ENCODE data around the gene PGPEP1.
"Not testable (repeated sequence)": the region's sequence is repeated elsewhere in the genome, so short reads cannot be mapped to it uniquely, and the experiment has no call there.

Gene PGPEP1

GRCh38 chr19:18366021-18366435, 25.6 kb downstream of the PGPEP1 start:
- no peak for DNase-seq

GRCh38 chr19:18368504-18369222, 28.3 kb downstream of the PGPEP1 start:
- no peak for DNase-seq

GRCh38 chr19:18373407-18373891, 33.1 kb downstream of the PGPEP1 start:
- DNase-seq: no peak

DNA sequence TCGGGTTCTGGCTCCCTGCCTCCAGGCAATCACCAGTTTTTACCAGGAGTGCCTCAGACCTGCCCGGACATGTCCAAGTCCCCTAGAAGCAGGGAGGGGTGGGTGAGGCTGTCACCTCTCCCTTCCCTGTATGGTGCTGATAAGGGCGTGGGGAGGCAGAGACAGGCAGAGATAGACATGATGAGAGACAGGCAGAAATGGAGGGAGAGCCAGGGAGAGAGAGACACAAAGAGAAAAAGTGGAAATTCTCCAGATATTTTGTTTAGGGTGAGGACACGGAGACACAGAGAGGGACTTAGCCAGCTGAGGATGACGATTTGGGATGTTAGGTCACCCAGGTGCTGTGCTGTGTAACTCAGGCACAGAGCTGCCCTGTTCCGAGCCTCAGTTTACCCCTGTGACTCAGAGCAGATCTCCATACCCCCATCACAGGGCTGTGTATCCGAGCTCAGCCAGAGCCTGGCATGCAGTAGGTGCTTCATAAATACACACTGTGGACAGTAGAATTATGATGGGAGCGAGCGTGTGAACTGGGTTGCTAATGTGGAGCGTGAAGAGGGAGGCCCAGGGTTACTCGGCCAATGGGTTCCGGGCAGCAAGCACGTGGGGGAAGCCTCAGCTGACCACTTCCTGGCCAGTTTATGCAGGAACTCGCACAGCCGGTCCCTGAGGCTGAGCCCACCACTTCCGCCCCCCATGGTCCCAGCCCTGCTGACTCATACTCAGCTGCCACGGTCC, 33.7 kb downstream of the PGPEP1 start:
- DNase-seq: no peak

- no peak for DNase-seq
These were observed 36.6 kb downstream of the PGPEP1 start for GRCh38 chr19:18377026-18377425.

- no peak for DNase-seq
These were observed 39.7 kb downstream of the PGPEP1 start for GRCh38 chr19:18379803-18380747.

- DNase-seq: no peak
These were observed 40.4 kb downstream of the PGPEP1 start for GRCh38 chr19:18380843-18381242.

GRCh38 chr19:18383622-18384021, 43.2 kb downstream of the PGPEP1 start:
- not testable (repeated sequence) for DNase-seq

GRCh38 chr19:18384775-18385174, 44.4 kb downstream of the PGPEP1 start:
- no peak for DNase-seq

DNA sequence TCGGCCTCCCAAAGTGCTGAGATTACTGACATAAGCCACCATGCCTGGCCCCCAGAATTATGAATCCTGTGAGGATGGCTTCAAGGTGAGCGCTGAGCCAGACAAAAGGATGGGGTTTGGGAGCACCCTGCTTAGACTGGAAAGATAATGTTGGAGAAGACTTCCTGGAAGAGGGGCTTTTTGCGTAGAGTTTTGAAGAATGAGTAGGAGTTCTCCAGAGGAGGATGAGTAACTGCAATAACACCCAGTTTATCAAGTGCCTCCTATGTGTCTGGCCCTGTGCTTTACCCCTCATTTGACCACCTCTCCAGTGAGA, 44.9 kb downstream of the PGPEP1 start:
- DNase-seq: no peak

DNA sequence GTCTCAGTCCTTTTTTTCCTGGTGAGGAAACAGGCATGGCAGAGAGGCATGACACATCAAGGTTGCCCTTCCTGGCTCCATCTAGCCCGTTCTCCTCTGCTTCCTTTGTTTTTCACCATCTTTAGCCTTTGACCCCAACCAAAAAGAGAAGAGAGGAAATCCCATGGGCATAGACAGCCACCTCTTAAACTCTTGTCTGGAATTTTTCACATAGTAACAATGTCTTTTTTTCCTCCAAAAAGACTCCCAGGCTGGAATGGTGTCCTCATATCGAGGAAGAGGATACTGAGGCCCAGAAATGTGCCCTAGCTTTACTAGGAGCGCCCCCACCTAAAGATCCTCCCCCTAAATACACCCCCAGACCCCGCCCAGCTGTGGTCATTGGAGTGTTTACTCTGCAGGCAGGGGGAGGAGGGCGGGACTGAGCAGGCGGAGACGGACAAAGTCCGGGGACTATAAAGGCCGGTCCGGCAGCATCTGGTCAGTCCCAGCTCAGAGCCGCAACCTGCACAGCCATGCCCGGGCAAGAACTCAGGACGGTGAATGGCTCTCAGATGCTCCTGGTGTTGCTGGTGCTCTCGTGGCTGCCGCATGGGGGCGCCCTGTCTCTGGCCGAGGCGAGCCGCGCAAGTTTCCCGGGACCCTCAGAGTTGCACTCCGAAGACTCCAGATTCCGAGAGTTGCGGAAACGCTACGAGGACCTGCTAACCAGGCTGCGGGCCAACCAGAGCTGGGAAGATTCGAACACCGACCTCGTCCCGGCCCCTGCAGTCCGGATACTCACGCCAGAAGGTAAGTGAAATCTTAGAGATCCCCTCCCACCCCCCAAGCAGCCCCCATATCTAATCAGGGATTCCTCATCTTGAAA, 45.5 kb downstream of the PGPEP1 start, which contains the start of gene GDF15:
GDF15 (plus strand) TSS at position 484 of the 868 bp plus-strand sequence; CDS start at position 516, 32 bp downstream.
- no peak for DNase-seq

DNA sequence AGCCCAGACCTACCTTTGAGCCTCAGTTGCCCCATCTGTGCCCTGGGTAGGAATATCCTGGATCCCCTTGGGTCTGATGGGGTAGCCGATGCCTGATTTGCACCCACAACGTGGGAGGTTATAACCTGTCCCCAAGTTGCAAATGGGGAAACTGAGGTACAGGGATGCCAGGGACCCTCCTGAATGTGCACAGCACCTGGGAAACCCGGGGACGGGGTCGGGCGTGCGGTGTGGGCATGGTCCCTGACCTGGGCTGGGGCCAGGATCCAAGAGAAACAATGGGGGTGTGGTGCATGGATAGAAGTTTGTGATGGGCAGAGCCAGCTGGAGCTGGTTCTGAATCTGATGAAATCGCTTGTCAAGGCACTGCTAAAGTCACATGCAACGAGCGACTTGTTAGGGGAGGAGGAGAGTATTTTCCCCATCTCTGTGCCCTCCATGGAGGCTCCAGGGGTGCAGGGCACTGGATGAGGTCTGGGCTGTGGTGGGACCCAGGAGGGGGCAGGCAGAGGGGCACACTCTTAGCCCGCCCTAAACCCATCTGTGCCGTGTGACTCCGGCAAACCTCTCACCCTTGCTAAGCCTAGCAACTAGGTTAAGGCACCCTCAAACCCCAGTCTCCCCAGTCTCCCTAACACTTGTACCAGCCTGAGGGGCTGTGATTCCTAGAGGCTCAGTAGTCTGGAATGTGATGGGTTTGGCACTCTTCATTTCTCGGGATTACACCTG, 46.3 kb downstream of the PGPEP1 start:
- DNase-seq: no peak

DNA sequence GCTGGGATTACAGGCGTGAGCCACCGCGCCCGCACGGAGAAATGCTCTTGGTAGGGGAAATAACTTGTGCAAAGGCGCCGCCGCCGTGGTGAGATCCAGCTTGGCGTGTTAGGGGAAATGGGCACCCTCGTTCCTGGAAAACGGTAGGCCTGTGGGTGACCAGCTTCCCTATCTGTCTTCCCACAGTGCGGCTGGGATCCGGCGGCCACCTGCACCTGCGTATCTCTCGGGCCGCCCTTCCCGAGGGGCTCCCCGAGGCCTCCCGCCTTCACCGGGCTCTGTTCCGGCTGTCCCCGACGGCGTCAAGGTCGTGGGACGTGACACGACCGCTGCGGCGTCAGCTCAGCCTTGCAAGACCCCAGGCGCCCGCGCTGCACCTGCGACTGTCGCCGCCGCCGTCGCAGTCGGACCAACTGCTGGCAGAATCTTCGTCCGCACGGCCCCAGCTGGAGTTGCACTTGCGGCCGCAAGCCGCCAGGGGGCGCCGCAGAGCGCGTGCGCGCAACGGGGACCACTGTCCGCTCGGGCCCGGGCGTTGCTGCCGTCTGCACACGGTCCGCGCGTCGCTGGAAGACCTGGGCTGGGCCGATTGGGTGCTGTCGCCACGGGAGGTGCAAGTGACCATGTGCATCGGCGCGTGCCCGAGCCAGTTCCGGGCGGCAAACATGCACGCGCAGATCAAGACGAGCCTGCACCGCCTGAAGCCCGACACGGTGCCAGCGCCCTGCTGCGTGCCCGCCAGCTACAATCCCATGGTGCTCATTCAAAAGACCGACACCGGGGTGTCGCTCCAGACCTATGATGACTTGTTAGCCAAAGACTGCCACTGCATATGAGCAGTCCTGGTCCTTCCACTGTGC, 47.9 kb downstream of the PGPEP1 start:
- DNase-seq: no peak

GRCh38 chr19:18388960-18389725, 48.7 kb downstream of the PGPEP1 start:
- no peak for DNase-seq

DNA sequence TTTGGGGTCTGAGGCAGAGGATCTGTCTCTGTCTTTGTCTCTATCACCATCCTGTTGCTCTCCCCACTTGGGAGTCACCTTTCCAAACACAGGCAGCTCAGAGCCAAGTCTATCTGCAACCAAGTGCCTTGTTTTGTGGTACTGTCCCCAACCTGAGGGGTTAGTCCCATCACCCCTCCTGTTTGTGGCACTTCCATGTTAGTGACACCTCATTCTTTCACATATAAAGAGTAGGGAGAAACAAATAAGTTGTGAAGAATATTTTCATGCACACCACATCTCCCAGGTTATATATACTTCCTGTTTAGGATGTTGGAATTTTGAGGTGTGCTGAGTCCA, 49.3 kb downstream of the PGPEP1 start:
- no peak for DNase-seq

DNA sequence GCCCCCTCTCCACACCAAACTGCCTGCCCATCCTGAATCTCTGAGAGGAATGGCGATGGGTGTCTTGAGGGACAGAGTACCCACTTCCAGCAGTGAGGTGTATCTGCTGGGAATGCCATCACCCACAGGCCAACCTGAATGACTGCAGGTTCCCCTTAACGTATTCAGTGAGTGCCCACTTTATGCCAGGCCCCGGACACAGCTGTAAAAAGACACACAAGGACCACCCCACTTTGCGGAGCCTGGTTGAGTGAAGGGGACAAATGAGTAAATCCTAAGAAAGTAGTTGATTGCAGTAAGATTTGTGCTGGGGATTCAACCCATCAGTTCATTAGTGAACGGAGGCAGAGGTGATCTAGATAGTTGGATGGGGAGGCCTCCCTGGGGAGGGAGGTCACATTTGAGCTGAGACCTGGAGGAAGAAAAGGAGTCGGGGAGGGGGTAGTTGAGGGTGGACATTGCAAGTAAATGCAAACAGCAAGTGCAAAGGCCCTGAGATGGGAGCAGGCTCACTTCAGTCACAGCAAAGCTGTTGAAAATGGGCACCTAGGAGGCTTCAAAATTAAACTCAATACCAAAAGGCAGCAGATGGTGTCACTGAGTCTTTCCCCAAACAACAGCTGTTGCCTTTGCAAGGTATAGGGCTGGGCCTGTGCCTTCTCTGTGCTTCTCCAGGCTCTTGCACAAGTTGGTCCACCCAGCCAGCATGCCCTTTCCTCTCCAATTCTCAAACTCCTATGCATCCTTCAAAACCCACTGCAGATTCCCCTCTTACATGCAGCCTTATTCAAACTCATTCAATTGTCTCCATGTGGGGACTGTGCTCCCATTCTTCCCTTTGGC, 49.9 kb downstream of the PGPEP1 start:
- no peak for DNase-seq

- no peak for DNase-seq
These were observed 51.2 kb downstream of the PGPEP1 start for GRCh38 chr19:18391509-18392075.

DNA sequence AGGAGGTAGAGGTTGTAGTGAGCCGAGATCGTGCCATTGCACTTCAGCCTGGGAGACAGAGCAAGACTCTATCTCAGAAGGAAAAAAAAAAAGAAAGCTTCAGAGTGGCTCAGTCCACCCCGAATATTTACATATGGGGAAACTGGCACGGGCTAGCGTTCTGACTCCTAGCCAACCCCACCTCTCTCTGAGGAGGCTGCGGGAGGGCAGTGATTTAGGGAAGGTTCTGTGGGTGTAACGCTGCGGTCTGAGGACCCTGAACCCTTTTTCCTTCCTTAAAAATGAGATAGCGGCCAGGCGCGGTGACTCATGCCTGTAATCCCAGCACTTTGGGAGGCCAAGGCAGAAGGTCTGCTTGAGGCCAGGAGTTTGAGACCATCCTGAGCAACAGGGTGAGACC, 52.0 kb downstream of the PGPEP1 start:
- DNase-seq: no peak
